ENCODE measurements around the gene TIMP3.

The TIMP3 gene

GRCh38 chr22:32900886-32901635 lies 99.6 kb downstream of the TIMP3 start:
- DNase-seq, result no peak

- DNase-seq, result no peak
These were observed 100.4 kb downstream of the TIMP3 start for GRCh38 chr22:32901925-32902324.

GRCh38 chr22:32903507-32903906 lies 102.0 kb downstream of the TIMP3 start:
- DNase-seq, result no peak

GRCh38 chr22:32904044-32904443 lies 102.5 kb downstream of the TIMP3 start:
- DNase-seq, result peak; percentile 34

- no peak for DNase-seq
These were observed 103.9 kb downstream of the TIMP3 start for GRCh38 chr22:32905400-32905799.

- DNase-seq, result no peak
These were observed 108.3 kb downstream of the TIMP3 start for GRCh38 chr22:32909581-32910428.

- no peak for DNase-seq
These were observed 108.9 kb downstream of the TIMP3 start for GRCh38 chr22:32910429-32910772.

GRCh38 chr22:32911503-32911902 lies 110.0 kb downstream of the TIMP3 start:
- no peak for DNase-seq
